Activated CD8-positive, alpha-beta T cell treated with anti-CD3 and anti-CD28 coated beads, Interleukin-2, amount 10 ng/mL, durations not matched to agents 7 days and 5 days (primary cell): ENCODE measurements around the gene ACADM. TPM values are rescaled to one million over a fixed set of nuclear protein-coding genes. Genes with fewer than 3 reads are reported as not detected.
"Not testable (repeated sequence)": the region's sequence is repeated elsewhere in the genome, so short reads cannot be mapped to it uniquely, and the experiment has no call there.

Experiments used
- ATAC-seq: fragments of 150-1000 bp; cut with Tn5 transposase; one replicate; pipeline ENCODE4 v1.10.0; 2021; ENCODE audit warnings: moderate library complexity
- CTCF ChIA-PET: fragments of 350-600 bp; sonication (Branson Sonifier 250); formaldehyde crosslinking; loops from one replicate; lab custom pipeline; 2021; ENCODE audit warnings: antibody characterized with exemption; lab: Charles Lee
- POLR2A ChIA-PET: fragments of 350-600 bp; sonication (Branson Sonifier 250); formaldehyde crosslinking; loops from one replicate; lab custom pipeline; 2021; ENCODE audit warnings: antibody characterized with exemption; lab: Charles Lee
- DNase-seq: peaks from one replicate; pipeline ENCODE4 v3.0.0-alpha.2; 2020
- H3K27ac Mint-ChIP-seq: one replicate; pipeline ENCODE4 v1.8.0; 2021; ENCODE audit warnings: mild to moderate bottlenecking, mixed read lengths
- H3K27me3 Mint-ChIP-seq: one replicate; pipeline ENCODE4 v1.8.0; 2021; ENCODE audit warnings: low read depth, mixed read lengths
- H3K36me3 Mint-ChIP-seq: one replicate; pipeline ENCODE4 v1.8.0; 2021; ENCODE audit warnings: low read depth, mixed read lengths
- H3K4me1 Mint-ChIP-seq: one replicate; pipeline ENCODE4 v1.8.0; 2021; ENCODE audit warnings: low read depth, mixed read lengths
- H3K4me3 Mint-ChIP-seq: one replicate; pipeline ENCODE4 v1.8.0; 2021; ENCODE audit warnings: mild to moderate bottlenecking, mixed read lengths
- H3K9me3 Mint-ChIP-seq: one replicate; pipeline ENCODE4 v1.8.0; 2022; ENCODE audit warnings: mixed read lengths; ENCODE audit not compliant: insufficient read depth
- total RNA-seq, 2 experiments: library from RNA; stranded (reverse); gene quantifications; one replicate each; pipeline ENCODE4 v1.2.3, GENCODE V29; 2021

The ACADM gene
- total RNA-seq, 2 experiments from 2014 or later, result 44.7 to 52.1 TPM

GRCh38 chr1:75720820-75721219 lies 3.7 kb upstream of the ACADM start:
- peaks cover 2% of the 10 kb centered on the region for H3K27me3 Mint-ChIP-seq
- no peak overlapping the region for H3K4me3 Mint-ChIP-seq
- peaks cover 30% of the 10 kb centered on the region for H3K4me1 Mint-ChIP-seq
- ATAC-seq (no peak), DNase-seq (no peak)
- no peaks in the 10 kb centered on the region for H3K9me3 Mint-ChIP-seq
- no peak overlapping the region for H3K27ac Mint-ChIP-seq
- peaks cover 9% of the 10 kb centered on the region for H3K36me3 Mint-ChIP-seq
- ChIA-PET CTCF (no interaction called here), POLR2A (no interaction called here)

- DNase-seq, H3K27ac Mint-ChIP-seq, CTCF ChIA-PET, ATAC-seq, H3K36me3 Mint-ChIP-seq, H3K27me3 Mint-ChIP-seq, H3K9me3 Mint-ChIP-seq, H3K4me3 Mint-ChIP-seq, POLR2A ChIA-PET: not testable (repeated sequence)
- peaks cover 44% of the 10 kb centered on the region for H3K4me1 Mint-ChIP-seq
These were observed 2.3 kb upstream of the ACADM start for GRCh38 chr1:75722246-75722645.

- peak overlapping the region; percentile 100 for H3K4me3 Mint-ChIP-seq
- no peak for ATAC-seq
- CTCF ChIA-PET, result no interaction called here
- no peaks in the 10 kb centered on the region for H3K9me3 Mint-ChIP-seq
- H3K27me3 Mint-ChIP-seq, result no peaks in the 10 kb centered on the region
- POLR2A ChIA-PET, result interaction anchor here (1.3 kb wide), 1 partner anchor 62 kb away, joined by 6 read pairs; no protein-coding TSS in a partner anchor
- H3K4me1 Mint-ChIP-seq, result peaks cover 49% of the 10 kb centered on the region
- DNase-seq, result no peak
- H3K36me3 Mint-ChIP-seq, result peaks cover 9% of the 10 kb centered on the region
- H3K27ac Mint-ChIP-seq, result no peak overlapping the region
These were observed 1.5 kb upstream of the ACADM start for GRCh38 chr1:75722966-75723365.

GRCh38 chr1:75723989-75724471 lies 479 bp upstream of the ACADM start:
- peaks cover 49% of the 10 kb centered on the region for H3K4me1 Mint-ChIP-seq
- ATAC-seq (peak; percentile 80), DNase-seq (peak; percentile 82)
- peaks cover 14% of the 10 kb centered on the region for H3K36me3 Mint-ChIP-seq
- H3K27ac Mint-ChIP-seq, result peak overlapping the region; percentile 99
- ChIA-PET POLR2A (interaction anchor here (1.0 to 1.3 kb wide), 2 partner anchors 61 to 63 kb away, joined by 3 to 6 read pairs; no protein-coding TSS in a partner anchor), CTCF (no interaction called here)
- no peaks in the 10 kb centered on the region for H3K27me3 Mint-ChIP-seq
- H3K4me3 Mint-ChIP-seq, result peak overlapping the region; percentile 100
- H3K9me3 Mint-ChIP-seq, result no peaks in the 10 kb centered on the region

GRCh38 chr1:75725266-75725665 lies 757 bp downstream of the ACADM start:
- DNase-seq (no peak), ATAC-seq (no peak)
- ChIA-PET CTCF (no interaction called here), POLR2A (interaction anchor here (0.6 to 1.3 kb wide), 3 partner anchors 60 to 1760 kb away, joined by 3 to 4 read pairs (median 4); partner anchors contain the start of gene RABGGTB)
- Mint-ChIP-seq H3K27me3 (no peaks in the 10 kb centered on the region), H3K9me3 (no peaks in the 10 kb centered on the region), H3K36me3 (peaks cover 16% of the 10 kb centered on the region), H3K4me3 (peak overlapping the region; percentile 100), H3K4me1 (peaks cover 51% of the 10 kb centered on the region), H3K27ac (peak overlapping the region; percentile 99)

- H3K4me3 Mint-ChIP-seq, result peak overlapping the region; percentile 100
- no peak for ATAC-seq
- no peak overlapping the region for H3K27ac Mint-ChIP-seq
- H3K36me3 Mint-ChIP-seq, result peaks cover 16% of the 10 kb centered on the region
- DNase-seq, result no peak
- no peaks in the 10 kb centered on the region for H3K27me3 Mint-ChIP-seq
- H3K9me3 Mint-ChIP-seq, result no peaks in the 10 kb centered on the region
- peaks cover 45% of the 10 kb centered on the region for H3K4me1 Mint-ChIP-seq
- ChIA-PET CTCF (no interaction called here), POLR2A (interaction anchor here (1.3 kb wide), 1 partner anchor 60 kb away, joined by 4 read pairs; the partner anchor contains the start of gene RABGGTB)
These were observed 1.4 kb downstream of the ACADM start for GRCh38 chr1:75725861-75726361.

- no peak overlapping the region for H3K27ac Mint-ChIP-seq
- no peaks in the 10 kb centered on the region for H3K9me3 Mint-ChIP-seq
- ChIA-PET POLR2A (no interaction called here), CTCF (no interaction called here)
- H3K36me3 Mint-ChIP-seq, result peaks cover 19% of the 10 kb centered on the region
- no peak for ATAC-seq
- H3K27me3 Mint-ChIP-seq, result no peaks in the 10 kb centered on the region
- peaks cover 35% of the 10 kb centered on the region for H3K4me1 Mint-ChIP-seq
- no peak overlapping the region for H3K4me3 Mint-ChIP-seq
- no peak for DNase-seq
These were observed 3.1 kb downstream of the ACADM start for GRCh38 chr1:75727571-75727970.

- Mint-ChIP-seq H3K27ac (no peak overlapping the region), H3K9me3 (no peaks in the 10 kb centered on the region), H3K36me3 (peaks cover 29% of the 10 kb centered on the region), H3K27me3 (no peaks in the 10 kb centered on the region), H3K4me1 (peaks cover 25% of the 10 kb centered on the region), H3K4me3 (no peak overlapping the region)
- CTCF ChIA-PET, result no interaction called here
- ATAC-seq (no peak), DNase-seq (no peak)
- POLR2A ChIA-PET, result no interaction called here
These were observed 5.9 kb downstream of the ACADM start for GRCh38 chr1:75730432-75730831.

GRCh38 chr1:75731881-75732280 lies 7.4 kb downstream of the ACADM start:
- ChIA-PET CTCF (no interaction called here), POLR2A (no interaction called here)
- no peaks in the 10 kb centered on the region for H3K9me3 Mint-ChIP-seq
- ATAC-seq (no peak), DNase-seq (no peak)
- H3K27ac Mint-ChIP-seq, result no peak overlapping the region
- H3K4me1 Mint-ChIP-seq, result peaks cover 10% of the 10 kb centered on the region
- H3K4me3 Mint-ChIP-seq, result no peak overlapping the region
- H3K36me3 Mint-ChIP-seq, result peaks cover 29% of the 10 kb centered on the region
- H3K27me3 Mint-ChIP-seq, result no peaks in the 10 kb centered on the region

- H3K27me3 Mint-ChIP-seq, result no peaks in the 10 kb centered on the region
- no peak overlapping the region for H3K4me3 Mint-ChIP-seq
- DNase-seq (no peak), ATAC-seq (no peak)
- POLR2A ChIA-PET, result no interaction called here
- no peak overlapping the region for H3K27ac Mint-ChIP-seq
- H3K4me1 Mint-ChIP-seq, result peaks cover 3% of the 10 kb centered on the region
- peaks cover 33% of the 10 kb centered on the region for H3K36me3 Mint-ChIP-seq
- no peaks in the 10 kb centered on the region for H3K9me3 Mint-ChIP-seq
- CTCF ChIA-PET, result no interaction called here
These were observed 8.2 kb downstream of the ACADM start for GRCh38 chr1:75732703-75733102.

GRCh38 chr1:75733661-75734060 lies 9.2 kb downstream of the ACADM start:
- ChIA-PET CTCF (no interaction called here), POLR2A (no interaction called here)
- Mint-ChIP-seq H3K4me1 (peaks cover 2% of the 10 kb centered on the region), H3K4me3 (no peak overlapping the region), H3K27me3 (no peaks in the 10 kb centered on the region), H3K9me3 (no peaks in the 10 kb centered on the region), H3K27ac (no peak overlapping the region), H3K36me3 (peaks cover 32% of the 10 kb centered on the region)
- DNase-seq (no peak), ATAC-seq (no peak)

- no peak for DNase-seq
- ChIA-PET CTCF (no interaction called here), POLR2A (no interaction called here)
- Mint-ChIP-seq H3K27ac (no peak overlapping the region), H3K9me3 (no peaks in the 10 kb centered on the region), H3K4me1 (no peaks in the 10 kb centered on the region), H3K4me3 (no peak overlapping the region), H3K36me3 (peaks cover 39% of the 10 kb centered on the region), H3K27me3 (no peaks in the 10 kb centered on the region)
- ATAC-seq, result no peak
These were observed 11.5 kb downstream of the ACADM start for GRCh38 chr1:75736016-75736415.
